Measurements from ENCODE around the gene AIFM3.
"Not testable (repeated sequence)": the region's sequence is repeated elsewhere in the genome, so short reads cannot be mapped to it uniquely, and the experiment has no call there.

AIFM3 gene

DNA sequence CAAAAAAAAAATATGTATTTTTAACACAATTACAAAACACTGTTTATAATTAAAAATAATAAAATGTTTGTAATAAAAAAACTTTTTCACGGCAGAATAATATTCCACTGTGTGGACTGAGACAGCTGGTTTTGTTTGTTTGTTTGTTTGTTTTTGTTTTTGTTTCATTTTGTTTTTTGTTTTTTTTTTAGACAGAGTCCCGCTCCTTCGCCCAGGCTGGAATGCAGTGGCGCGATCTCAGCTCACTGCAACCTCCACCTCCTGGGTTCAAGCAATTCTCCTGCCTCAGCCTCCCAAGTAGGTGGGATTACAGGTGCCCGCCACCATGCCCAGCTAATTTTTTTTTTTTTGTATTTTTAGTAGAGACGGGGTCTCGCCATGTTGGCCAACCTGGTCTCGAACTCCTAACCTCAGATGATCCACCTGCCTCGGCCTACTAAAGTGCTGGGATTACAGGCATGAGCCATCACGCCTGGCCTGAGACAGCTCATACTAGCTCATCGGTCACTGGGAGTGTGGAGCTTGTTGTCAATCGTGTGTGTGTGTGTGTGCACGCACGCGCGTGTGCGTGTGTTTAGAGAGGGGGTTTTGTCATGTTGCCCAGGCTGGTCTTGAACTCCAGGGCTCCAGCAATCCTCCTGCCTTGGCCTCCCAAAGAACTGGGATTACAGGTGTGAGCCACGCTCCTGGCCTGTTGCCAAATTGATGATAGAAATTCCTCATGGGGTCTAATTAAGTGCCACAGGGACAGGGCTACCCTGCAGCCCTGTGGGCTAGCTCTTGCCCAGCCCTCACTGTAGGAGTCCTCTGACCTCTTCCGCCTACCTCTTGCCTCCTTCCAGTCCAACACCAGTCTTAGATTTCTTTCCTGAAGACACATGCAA, 7.2 kb upstream of the AIFM3 start:
- no peak for DNase-seq

DNA sequence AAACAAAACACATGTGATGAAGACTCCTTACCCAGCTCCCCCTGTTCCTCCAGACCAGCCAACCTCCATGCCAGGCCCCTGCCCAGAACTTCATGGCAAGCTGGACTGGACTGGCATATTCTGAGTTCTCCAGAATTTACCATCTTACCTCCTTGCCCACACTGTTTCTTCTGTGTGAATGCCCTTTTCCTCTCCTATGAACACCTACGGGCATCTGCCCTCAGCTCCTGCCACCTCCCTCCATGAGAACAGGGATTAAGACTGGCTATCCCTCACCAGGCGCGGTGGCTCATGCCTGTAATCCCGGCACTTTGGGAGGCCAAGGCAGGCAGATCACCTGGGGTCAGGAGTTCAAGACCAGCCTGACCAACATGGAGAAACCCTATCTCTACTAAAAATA, 6.4 kb upstream of the AIFM3 start:
- DNase-seq = no peak

DNA sequence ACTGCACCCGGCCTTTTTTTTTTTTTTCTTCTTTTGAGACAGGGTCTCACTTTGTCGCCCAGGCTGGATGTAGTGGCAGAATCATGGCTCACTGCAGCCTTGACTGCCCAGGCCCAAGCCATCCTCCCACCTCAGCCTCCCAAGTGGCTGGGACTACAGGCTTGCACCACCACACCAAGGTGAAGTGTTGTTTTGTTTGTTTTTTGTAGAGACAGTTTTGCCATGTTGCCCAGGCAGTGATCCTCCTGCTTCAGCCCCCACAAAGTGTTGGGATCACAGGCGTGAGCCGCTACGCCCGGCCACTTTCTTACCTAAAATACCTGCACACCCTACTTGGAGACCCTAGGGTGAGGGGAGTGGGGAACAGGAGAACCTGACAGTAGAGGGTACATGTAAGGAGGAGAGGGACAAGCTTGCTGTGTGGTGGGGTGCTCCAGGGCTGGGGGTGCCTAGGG, 4.5 kb upstream of the AIFM3 start:
- DNase-seq = no peak

DNA sequence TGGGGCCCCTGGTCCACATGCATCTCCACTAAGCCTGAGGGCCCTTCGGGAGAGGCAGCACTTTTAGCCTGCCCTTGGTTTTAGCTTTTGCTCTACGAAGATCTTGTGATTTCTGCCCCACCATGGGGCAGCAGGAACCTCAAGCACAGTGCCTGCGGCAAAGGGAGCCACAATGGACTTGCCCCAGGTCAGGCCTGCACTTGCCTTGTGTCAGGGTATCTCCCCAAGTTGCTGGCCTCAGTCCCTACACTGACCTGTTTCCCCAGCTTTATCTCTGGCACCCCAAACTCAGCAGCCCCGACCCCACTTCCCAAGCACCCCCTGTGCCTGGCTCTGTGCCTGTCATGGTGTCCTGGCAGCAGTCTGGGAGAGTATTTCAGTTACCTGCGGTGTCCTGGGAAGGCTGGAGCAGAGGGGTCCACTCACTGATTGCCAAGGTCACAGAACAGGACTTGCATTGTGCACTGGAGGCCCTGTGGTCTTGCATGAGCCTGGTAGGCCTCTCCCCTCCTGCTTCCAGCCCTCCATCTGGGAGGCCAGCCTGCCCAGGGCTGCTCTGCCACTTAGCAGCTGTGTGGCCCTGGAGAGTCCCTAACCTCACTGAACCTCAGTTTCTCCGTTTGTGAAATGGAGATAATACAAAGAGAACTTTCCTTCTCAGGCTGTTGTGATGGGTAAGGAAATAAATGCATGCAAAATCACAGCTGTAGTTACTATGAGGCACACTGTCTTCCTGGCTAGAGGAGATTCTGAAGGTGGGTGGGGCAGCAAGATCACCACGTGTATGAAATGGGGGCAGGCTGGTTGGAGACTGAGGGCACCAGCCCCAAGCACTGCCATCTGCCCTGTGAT, 3.6 kb upstream of the AIFM3 start:
- DNase-seq = no peak

DNA sequence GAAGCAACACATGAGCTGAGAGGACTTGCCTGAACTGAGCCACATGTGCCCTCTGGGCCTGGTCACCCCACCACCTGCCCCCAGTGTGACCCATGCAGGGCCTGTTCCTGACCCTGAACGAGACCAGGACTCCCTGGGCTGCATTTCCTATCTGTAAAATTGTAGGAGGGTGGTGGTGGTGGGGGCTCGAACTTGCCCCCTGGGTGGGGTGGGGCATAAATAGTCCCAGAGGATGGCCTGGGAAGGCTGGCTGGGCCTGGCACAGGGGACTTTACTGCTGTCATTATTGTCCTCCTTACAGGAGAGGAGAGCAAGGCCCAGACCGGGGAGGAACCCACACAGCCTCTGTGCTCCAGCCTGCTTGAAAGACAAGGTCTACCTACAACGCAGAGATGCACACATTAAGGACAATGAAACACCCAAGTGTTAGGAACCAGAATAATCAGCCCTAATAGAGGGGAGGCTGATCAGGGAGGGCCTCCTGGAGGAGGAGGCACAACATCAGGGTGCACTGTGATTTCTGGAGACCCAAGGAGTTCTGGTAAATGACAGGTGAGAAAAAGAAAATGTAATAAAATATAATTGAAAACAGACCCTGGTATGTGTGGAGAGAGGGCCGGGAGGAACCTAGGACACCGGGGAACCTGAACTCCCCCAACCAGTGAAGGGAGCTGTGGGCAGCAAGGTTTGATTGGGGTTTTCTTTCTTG, 2.8 kb upstream of the AIFM3 start:
- no peak for DNase-seq

DNA sequence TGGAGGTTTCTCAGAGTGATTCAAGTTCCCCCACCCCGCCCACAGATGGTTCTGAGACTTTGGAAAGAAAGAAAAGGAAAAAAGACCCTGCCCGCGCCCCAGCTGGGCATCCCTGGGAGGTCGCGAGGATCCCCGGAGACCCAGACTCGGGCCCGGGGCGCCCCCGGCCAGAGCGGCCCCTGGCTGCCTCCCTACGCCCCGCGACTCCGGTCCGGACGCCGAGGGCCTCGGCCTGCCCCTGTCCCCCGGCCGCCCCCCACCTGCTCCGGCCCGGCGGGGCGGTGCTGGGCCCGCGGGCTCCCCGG, 2.3 kb upstream of the AIFM3 start:
- DNase-seq = no peak

DNA sequence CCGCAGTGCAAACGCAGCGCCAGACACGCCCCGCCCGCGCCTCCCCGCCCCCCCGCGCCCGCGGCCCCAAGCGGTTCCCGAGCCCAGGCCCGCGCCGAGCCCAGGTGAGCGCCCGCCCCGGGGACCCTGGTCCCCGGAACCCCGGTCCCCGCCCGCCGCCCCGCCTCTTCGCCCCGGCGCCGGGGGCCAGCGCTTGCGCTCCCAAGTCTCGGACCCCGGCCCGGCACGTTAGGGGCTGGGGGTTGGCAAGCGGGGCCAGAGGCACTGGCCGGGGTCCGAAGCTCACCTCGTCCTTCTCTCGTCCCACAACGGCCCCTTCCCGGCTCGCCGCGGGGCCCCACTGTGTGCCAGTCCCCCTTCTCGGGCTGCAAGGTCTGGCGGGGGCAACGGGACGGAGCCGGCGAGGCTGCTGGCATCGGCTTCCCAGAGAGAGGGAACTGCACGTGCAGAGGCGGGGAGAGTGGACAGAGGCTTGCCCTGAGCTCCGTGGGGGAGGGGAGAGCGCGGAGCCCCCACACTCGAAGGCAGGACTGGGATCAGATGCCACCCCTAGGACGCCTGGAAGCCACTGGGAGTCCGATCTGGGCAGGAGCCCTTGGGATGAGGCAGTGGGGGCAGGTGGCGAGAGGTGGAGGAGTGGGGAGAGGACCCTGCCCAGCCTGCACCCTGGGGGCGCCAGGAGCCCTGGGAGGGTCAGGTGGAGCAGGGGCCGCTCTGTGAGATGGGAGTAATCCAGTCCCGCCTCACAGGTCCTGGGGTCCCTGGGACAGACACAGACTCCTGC, 1.8 kb upstream of the AIFM3 start:
- no peak for DNase-seq

DNA sequence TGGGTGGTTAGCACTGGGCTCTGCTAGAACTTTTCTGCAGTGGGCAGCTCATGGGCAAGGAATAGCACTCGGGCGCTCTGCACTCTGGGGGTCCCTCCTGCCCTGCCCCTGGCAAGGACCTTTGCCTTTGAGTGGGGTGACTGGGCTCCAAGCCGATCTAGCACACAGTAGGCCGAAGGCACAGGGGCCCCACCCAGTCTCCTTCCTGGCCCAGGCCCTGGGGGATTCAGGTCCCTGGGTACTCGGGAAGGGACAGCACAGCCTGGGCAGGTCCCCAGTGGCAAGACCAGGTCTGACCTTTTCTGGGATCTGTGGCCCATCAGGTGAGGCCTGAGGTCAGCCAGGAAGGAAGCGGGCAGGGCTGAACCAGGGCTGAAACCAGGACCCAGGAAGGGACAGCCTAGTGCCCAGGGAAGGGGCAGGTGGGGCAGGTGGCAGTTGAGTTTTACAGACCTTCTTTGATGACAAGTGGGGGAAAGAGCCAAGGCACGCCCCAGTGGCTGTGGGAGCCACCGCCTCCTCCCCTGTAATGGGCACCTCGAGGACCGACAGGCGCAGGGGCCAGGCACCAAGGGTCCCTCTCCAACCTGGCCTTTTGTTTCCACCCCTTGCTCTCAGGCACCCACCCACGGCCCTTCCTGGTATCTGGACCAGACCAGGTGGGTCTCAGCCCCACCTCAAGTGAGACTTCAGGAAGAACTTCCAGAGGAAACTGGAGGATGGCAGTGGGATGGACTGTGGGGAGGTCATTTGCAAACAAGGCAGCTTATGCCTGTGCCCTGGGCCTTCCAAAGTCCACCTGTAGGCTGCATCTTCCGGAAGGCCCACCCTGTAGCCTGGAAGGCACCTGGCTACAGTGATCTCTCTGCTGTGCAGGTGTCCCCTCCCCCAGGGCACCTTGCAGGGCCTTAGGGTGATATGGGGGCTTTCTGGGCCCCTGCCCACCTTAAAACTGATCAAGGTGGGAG, 883 bp upstream of the AIFM3 start:
- no peak for DNase-seq

DNA sequence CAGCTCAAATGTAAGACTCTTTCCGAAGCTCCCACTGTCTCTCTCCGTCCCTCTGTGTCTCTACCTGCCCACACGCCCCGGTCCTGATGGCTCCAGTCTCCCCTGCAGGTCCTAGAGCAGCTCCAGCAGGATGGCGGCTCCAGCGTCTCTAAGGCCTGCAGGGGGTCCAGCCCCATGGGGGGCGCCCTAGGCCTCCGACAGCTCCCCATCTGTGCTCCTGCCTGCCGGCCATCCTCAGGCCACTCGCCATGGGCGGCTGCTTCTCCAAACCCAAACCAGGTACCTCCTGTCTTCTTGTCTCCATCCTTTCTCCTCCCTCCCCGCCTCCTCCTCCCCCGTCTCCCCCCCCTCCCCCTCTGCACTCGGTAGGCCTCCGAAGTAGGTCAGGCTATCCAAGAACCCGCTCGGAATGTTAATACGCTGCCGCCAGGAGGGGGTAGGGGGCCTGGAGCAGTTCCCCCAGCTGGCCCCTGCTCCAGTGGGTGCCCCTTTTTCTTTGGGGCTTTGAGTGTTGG, 699 bp downstream of the AIFM3 start:
- no peak for DNase-seq

DNA sequence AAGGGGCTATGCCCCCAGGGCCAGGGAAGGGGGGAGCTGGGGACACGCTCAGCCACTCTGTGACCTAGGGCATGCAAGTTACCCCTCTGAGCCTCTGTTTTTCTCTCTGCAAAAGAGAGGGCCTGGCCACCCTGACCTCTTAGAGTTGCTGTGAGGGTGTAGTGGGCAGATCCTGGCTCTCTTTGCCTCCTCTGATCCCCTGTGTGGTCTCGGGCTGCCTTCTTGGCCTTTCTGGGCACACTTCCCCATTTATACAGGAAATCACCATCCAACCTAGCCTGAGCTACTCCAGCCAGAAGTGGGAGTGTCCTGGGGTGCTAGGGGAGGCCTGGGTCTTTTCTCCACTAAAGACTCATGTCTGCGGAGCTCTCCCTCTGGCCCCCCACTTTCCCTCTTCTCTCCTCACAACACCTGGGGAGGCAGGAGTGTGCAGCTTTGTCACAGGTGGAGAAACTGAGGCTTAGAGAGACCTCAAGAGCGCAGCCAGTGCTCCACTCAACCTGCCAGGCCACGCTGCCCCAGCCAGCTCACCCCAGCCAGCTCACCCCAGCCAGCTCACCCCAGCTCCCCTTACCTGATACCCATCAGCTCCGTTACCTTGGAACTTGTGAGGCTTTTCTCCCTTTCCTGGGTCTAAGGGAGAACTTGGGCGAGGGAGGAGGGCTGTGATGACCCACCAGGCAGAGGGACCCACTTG, 1.4 kb downstream of the AIFM3 start:
- DNase-seq = no peak

DNA sequence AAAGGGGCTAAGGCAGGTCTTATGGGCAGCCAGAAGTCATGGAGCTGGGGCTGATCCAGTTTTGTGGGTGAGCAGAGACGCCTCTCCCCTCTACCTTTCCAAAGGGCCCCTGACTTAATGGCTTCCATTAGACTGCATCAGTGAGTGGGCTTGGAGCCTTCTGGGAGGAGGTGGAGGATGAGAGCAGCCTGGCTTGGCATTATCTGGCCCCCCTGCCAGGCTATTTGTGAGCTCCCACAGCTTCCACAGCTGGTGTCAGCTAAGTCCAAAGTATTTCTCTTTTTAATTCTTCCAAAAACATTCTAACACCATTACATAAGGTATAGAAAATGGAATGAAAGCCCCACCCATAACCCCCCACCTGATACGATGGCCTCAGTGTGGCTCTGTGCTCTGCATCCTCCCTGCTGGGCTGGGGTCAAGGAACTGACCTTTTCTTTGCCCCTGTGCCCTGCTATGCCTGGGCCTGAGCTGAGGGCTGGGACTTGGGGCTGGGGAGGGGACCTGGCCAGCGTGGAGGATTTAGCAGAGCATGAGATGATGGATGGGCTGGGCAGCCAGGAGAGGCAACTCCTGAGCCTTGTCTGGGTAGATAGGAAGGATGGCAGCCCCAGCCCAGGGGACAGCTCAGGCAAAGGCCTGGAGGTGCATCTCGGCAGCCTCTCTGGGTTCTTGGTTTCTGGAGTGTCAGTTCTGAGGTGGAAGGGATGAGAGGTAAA, 4.0 kb downstream of the AIFM3 start:
- no peak for DNase-seq

DNA sequence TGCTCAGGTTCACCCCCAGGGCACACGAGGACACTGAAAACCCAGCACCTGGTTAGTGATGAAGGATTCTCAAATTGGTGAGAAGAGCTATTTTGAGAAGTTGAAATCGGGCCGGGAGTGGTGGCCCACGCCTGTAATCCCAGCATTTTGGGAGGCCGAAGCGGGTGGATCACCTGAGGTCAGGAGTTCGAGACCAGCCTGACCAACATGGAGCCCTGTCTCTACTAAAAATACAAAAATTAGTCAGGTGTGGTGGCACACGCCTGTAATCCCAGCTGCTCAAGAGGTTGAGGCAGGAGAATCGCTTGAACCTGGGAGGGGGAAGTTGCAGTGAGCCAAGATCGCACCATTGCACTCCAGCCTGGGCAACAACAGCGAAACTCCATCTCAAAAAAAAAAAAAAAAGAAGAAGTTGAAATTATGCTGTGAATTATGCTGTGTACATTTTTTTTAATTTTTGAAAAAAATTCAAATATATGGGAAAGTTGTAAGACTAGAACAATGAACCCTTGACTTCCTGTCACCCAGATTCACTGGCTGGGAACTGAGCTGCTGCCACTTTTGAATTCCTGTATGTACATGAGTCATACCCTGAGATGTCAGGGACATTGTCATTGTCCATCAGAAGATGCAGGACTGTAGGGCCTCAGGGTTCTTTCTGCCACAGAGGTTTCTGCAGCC, 5.1 kb downstream of the AIFM3 start:
- not testable (repeated sequence) for DNase-seq

DNA sequence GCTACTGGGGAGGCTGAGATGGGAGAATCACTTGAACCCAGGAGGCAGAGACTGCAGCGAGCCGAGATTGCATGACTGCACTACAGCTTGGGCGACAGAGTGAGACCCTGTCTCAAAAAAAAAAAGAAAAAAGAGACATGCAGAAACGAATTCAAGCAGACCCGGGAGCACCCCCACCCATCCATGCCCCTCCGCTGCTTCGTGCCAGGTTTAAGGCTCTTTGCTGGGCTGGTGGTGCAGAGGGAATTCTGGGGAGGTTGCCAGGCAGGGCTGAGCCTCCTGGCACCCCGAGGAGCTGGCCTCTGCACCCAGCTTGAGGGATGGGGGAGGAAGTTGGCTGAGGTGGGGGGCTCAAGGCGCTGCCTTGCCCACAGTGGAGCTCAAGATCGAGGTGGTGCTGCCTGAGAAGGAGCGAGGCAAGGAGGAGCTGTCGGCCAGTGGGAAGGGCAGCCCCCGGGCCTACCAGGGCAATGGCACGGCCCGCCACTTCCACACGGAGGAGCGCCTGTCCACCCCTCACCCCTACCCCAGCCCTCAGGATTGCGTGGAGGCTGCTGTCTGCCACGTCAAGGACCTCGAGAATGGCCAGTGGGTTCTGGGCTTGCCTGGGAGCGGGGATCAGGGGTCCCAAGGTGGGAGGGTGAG, 6.0 kb downstream of the AIFM3 start:
- DNase-seq = no peak

DNA sequence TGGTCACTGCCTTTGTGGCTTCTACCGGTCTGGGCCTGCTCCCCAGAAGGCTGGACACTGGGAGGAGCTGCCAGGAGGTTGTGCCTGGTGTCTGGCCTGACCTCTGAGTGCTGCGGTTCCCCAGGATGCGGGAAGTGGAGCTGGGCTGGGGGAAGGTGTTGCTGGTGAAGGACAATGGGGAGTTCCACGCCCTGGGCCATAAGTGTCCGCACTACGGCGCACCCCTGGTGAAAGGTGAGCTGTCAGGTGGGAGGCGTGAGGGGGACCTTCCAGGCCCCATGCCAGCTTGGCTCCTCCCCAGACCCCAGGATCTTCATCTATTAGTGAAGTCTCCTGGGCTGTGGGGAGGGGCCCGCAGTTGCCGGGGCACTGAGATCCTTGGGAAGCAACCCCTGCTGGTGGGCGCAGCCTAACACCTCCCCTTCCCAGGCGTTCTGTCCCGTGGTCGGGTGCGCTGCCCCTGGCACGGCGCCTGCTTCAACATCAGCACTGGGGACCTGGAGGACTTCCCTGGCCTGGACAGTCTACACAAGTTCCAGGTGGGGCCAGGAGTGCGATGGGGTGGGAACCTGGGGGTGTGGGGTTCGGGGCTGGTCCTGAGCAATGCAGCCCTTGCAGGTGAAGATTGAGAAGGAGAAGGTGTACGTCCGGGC, 6.7 kb downstream of the AIFM3 start:
- DNase-seq = no peak

DNA sequence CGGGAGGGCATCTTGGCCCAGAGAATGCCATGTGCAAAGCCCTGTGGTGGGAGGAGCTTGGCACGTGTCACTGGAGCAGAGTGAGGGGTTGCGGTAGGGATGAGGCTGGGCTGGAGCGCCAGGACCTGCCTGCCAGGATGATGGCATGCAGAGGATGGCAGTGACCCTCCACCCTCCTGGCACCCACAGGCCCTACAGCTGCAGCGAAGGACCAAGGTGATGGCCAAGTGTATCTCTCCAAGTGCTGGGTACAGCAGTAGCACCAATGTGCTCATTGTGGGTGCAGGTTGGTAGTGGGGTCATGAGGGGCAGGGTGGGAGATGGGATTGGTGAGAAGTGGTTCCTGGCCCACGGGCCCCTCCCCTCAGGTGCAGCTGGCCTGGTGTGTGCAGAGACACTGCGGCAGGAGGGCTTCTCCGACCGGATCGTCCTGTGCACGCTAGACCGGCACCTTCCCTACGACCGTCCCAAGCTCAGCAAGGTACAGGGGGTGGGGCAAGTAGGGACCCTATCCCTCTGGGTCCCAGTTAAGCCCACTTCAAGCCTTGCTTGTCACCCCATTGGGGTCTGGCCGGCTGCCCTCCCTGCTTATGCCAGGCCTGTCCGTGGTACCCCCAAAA, 7.4 kb downstream of the AIFM3 start:
- no peak for DNase-seq

DNA sequence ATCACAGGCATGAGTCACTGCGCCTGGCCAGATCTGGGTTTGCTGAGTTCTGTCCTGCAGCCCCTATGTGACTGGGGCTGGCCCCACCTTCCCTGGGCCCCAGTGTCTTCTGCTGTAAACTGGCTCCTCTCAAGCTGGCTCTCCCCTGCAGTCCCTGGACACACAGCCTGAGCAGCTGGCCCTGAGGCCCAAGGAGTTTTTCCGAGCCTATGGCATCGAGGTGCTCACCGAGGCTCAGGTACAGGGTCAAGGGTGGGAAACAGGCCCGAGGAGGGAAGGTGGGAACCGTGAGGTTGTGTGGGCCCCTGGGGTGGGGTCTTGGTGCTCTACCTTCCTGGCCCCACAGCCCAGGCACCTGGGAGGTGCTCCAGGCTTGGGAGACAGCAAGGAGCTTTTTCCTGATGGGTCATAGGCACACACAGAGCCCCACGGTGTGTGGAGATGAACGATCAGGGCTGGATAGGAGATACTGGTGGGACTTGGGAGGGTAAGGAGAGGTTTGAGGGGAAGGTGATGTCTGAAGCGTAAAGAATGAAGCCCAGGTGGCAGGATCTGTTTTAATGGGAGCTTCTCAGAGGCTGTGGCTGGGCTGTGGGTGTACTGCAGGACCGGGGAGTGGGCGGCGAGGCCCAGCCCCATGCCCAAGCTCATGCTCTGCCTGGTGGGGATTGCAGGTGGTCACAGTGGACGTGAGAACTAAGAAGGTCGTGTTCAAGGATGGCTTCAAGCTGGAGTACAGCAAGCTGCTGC, 8.7 kb downstream of the AIFM3 start:
- DNase-seq = no peak

DNA sequence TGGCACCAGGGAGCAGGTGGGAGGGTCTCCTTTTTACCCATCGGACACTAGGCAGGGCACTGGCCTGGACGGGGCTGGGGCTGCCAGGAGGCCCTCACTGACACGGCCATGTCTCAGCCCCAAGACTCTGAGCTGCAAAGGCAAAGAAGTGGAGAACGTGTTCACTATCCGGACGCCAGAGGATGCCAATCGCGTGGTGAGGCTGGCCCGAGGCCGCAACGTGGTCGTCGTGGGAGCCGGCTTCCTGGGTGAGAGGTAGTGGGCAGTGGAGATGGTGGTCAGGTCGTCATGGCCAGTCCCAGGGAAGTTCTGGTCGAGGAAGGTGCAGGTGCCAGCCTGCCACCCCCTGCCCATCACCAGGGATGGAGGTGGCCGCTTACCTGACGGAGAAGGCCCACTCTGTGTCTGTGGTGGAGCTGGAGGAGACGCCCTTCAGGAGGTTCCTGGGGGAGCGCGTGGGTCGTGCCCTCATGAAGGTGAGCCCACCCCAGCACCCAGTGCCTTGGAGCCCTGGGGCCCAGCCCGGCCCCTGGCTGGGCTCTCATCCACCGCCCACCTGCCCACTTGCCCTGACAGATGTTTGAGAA, 9.3 kb downstream of the AIFM3 start:
- no peak for DNase-seq
